MCF 10A (cell line): ENCODE measurements around the gene ATP1B1. TPM values are rescaled to one million over a fixed set of nuclear protein-coding genes. Genes with fewer than 3 reads are reported as not detected.

Experiments used
- BruUV-seq: library from RNA; stranded (reverse); fragments of 400-500 nt; replicated peaks from 2 replicates; lab custom pipeline; 2021; lab: Mats Ljungman, UMichigan
- CTCF ChIA-PET: fragments of 300-600 bp; sonication (Branson Sonifier 250); formaldehyde crosslinking; extraction: SDS; loops from one replicate; lab custom pipeline; 2021; ENCODE audit warnings: antibody characterized with exemption, inconsistent platforms; lab: Yijun Ruan, JAX
- POLR2A ChIA-PET: fragments of 300-600, 350-650 bp; sonication (Branson Sonifier 250); formaldehyde crosslinking; extraction: SDS; loops from one replicate; lab custom pipeline; 2020; ENCODE audit warnings: antibody characterized with exemption, inconsistent platforms; lab: Yijun Ruan, JAX
- DNase-seq: peaks from one replicate; pipeline ENCODE4 v3.0.0-alpha.2; 2018; ENCODE audit not compliant: unreplicated experiment
- H3K27ac Mint-ChIP-seq: one replicate; pipeline ENCODE4 v1.8.0; 2022; ENCODE audit warnings: mild to moderate bottlenecking, low read depth, mixed read lengths; ENCODE audit not compliant: unreplicated experiment
- H3K27me3 Mint-ChIP-seq: one replicate; pipeline ENCODE4 v1.8.0; 2022; ENCODE audit warnings: mixed read lengths; ENCODE audit not compliant: insufficient read depth, unreplicated experiment
- H3K36me3 Mint-ChIP-seq: one replicate; pipeline ENCODE4 v1.8.0; 2022; ENCODE audit warnings: mild to moderate bottlenecking, moderate library complexity, mixed read lengths; ENCODE audit not compliant: insufficient read depth, unreplicated experiment
- H3K4me1 Mint-ChIP-seq: one replicate; pipeline ENCODE4 v1.8.0; 2022; ENCODE audit warnings: mixed read lengths; ENCODE audit not compliant: insufficient read depth, unreplicated experiment
- H3K4me3 Mint-ChIP-seq: one replicate; pipeline ENCODE4 v1.8.0; 2022; ENCODE audit warnings: mild to moderate bottlenecking, moderate library complexity, mixed read lengths; ENCODE audit not compliant: unreplicated experiment
- H3K9me3 Mint-ChIP-seq: one replicate; pipeline ENCODE4 v1.8.0; 2022; ENCODE audit warnings: mixed read lengths; ENCODE audit not compliant: unreplicated experiment
- intact Hi-C: fragments of 100-400 bp; cut with micrococcal nuclease; formaldehyde crosslinking; loops from 2 replicates; pipeline ENCODE4 v1.14.1; 2022
- total RNA-seq: library from RNA; stranded (reverse); gene quantifications from 2 replicates; pipeline ENCODE4 v1.2.3, GENCODE V29; 2022
- TF ChIP-seq, protein P1 (sequence below): fragments of 200-600 bp; IDR thresholded peaks from one replicate; pipeline ENCODE4 v1.8.0; 2022; ENCODE audit warnings: antibody characterized with exemption, mild to moderate bottlenecking; ENCODE audit not compliant: unreplicated experiment

The ATP1B1 gene
- total RNA-seq, 1 experiment from 2014 or later = 20.0 TPM

DNA sequence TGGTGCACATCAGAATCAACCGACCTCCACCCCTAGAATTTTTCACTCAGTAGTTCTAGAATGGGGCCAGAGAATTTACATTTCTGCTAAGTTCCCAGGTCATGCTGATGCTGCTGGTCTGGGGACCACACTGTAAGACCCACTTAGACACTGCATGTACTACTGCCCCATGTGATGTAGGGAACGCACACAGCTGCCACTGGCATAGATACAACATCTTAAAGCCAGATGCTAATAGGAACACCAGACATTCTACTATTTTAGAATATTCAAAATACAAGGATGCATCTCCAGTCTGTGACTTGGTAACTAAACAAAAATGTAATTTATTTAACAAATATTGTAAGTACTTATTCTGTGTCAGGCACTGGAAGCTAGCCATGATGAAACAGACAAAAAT is 14.1 kb upstream of the ATP1B1 start:
- BruUV-seq = no TSS peak
- POLR2A ChIA-PET = interaction anchor here (0.6 to 1.2 kb wide), 3 partner anchors 10 to 40 kb away, joined by 3 to 5 read pairs (median 3); no protein-coding TSS in a partner anchor
- H3K9me3 Mint-ChIP-seq = no peaks in the 10 kb centered on the region
- CTCF ChIA-PET = interaction anchor here (1.1 kb wide), 1 partner anchor 17 kb away, joined by 3 read pairs; no protein-coding TSS in a partner anchor
- no peak overlapping the region for H3K4me3 Mint-ChIP-seq
- H3K27me3 Mint-ChIP-seq = no peaks in the 10 kb centered on the region
- TF ChIP-seq, protein P1, sequence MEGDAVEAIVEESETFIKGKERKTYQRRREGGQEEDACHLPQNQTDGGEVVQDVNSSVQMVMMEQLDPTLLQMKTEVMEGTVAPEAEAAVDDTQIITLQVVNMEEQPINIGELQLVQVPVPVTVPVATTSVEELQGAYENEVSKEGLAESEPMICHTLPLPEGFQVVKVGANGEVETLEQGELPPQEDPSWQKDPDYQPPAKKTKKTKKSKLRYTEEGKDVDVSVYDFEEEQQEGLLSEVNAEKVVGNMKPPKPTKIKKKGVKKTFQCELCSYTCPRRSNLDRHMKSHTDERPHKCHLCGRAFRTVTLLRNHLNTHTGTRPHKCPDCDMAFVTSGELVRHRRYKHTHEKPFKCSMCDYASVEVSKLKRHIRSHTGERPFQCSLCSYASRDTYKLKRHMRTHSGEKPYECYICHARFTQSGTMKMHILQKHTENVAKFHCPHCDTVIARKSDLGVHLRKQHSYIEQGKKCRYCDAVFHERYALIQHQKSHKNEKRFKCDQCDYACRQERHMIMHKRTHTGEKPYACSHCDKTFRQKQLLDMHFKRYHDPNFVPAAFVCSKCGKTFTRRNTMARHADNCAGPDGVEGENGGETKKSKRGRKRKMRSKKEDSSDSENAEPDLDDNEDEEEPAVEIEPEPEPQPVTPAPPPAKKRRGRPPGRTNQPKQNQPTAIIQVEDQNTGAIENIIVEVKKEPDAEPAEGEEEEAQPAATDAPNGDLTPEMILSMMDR = no peak
- intact Hi-C loops = no loop called here
- no peak for DNase-seq
- H3K36me3 Mint-ChIP-seq = no peaks in the 10 kb centered on the region
- H3K27ac Mint-ChIP-seq = no peak overlapping the region
- no peaks in the 10 kb centered on the region for H3K4me1 Mint-ChIP-seq

DNA sequence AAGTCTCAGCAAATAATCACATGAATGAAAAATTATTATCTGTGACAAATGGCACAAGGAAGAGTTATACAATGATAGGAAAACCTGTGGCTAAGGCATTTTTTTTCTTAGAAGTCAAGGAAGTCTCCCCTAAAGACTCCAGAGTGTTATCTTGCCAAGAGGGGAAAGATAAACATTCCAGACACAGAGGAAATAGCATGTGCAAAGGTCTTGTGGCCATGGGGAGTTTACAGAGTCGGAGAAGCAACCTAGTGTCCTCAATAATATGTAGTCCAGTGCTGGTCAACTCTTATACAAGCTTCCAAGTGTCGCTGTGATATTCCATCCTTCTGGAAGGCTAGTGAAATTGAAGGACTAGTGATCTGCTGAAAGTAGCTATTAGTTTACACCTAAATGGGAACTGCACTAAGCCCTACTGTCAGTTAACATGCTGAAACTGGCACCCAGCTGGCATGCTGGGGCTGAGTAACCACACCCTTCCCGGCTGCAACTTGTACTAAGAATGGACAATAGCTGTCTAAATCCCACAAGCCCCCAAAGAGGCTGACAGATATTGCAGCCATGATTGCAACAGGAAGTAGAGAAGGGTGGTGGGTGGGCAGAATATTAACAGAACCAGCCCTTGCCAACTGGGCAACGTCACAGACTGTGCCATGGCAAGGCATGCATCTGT is 11.5 kb upstream of the ATP1B1 start:
- no peaks in the 10 kb centered on the region for H3K9me3 Mint-ChIP-seq
- H3K4me1 Mint-ChIP-seq = no peaks in the 10 kb centered on the region
- no peaks in the 10 kb centered on the region for H3K27me3 Mint-ChIP-seq
- no TSS peak for BruUV-seq
- CTCF ChIA-PET = interaction anchor here (0.6 to 3.2 kb wide), 4 partner anchors 13 to 253 kb away, joined by 4 to 12 read pairs (median 4); no protein-coding TSS in a partner anchor
- H3K27ac Mint-ChIP-seq = no peak overlapping the region
- TF ChIP-seq, protein P1 = no peak
- no peak overlapping the region for H3K4me3 Mint-ChIP-seq
- DNase-seq = no peak
- POLR2A ChIA-PET = interaction anchor here (0.7 to 2.9 kb wide), 4 partner anchors 9 to 262 kb away, joined by 3 to 11 read pairs (median 4); partner anchors contain the start of gene ATP1B1
- no peaks in the 10 kb centered on the region for H3K36me3 Mint-ChIP-seq
- intact Hi-C loops = no loop called here

DNA sequence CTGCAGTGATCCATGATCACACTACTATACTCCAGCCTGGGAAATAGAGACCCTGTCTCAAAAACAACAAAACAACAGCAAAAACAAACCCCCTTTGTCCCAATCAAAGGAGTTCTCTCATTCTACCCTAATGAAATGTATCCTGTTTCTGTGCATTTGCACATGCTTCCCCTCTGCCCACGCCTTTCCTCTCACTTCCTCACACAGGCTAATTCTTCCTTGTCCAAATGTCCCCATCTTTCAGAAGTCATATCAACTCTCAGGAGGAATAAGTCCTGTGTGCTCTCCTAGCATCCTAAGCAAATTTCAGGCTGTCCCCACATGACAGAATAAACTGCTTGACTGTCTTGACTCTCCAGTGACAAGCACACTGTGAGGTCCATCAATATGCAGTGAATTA is 8.1 kb upstream of the ATP1B1 start:
- DNase-seq = no peak
- intact Hi-C loops = no loop called here
- POLR2A ChIA-PET = interaction anchor here (0.6 kb wide), 1 partner anchor 79 kb away, joined by 3 read pairs; no protein-coding TSS in a partner anchor
- Mint-ChIP-seq H3K36me3 (no peaks in the 10 kb centered on the region), H3K4me1 (peaks cover 8% of the 10 kb centered on the region), H3K9me3 (no peaks in the 10 kb centered on the region), H3K4me3 (no peak overlapping the region), H3K27ac (no peak overlapping the region), H3K27me3 (no peaks in the 10 kb centered on the region)
- CTCF ChIA-PET = interaction anchor here (0.6 to 1.3 kb wide), 2 partner anchors 23 to 466 kb away, joined by 3 to 4 read pairs; no protein-coding TSS in a partner anchor
- TF ChIP-seq, protein P1 = no peak
- no TSS peak for BruUV-seq

DNA sequence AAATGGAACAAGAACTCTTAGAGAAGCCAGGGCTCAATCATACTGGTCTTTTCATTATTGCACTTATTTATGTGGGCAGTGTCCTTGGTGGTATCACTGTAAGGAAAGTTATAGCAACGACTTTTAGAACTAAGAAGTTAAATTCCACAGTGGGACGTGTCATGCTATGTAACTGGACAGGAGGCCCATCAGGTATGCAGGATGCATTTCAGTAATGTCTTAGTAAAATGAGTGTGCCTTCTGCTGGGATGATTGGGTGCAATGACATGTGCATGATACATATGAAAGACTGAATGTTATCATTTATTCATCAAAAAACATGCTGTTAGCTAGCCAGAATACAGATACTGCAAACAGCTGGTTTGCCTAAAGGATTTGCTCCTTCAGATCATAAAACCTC is 6.9 kb upstream of the ATP1B1 start:
- CTCF ChIA-PET = interaction anchor here (1.1 kb wide), 1 partner anchor 33 kb away, joined by 4 read pairs; no protein-coding TSS in a partner anchor

More for the DNA sequence above, 6.9 kb upstream of the ATP1B1 start:
- no TSS peak for BruUV-seq
- Mint-ChIP-seq H3K9me3 (no peaks in the 10 kb centered on the region), H3K36me3 (no peaks in the 10 kb centered on the region), H3K4me3 (no peak overlapping the region), H3K4me1 (peaks cover 8% of the 10 kb centered on the region), H3K27ac (no peak overlapping the region), H3K27me3 (no peaks in the 10 kb centered on the region)
- intact Hi-C loops = no loop called here
- DNase-seq = no peak
- TF ChIP-seq, protein P1 = no peak
- POLR2A ChIA-PET = interaction anchor here (0.5 kb wide), 1 partner anchor 11 kb away, joined by 3 read pairs; no protein-coding TSS in a partner anchor
